AG08395 (cell line): ENCODE results near the gene HGS.
"Not testable (repeated sequence)": the region's sequence is repeated elsewhere in the genome, so short reads cannot be mapped to it uniquely, and the experiment has no call there.

Experiments used
- DNase-seq: peaks from one replicate; pipeline ENCODE4 v3.0.0; 2012; ENCODE audit warnings: mixed read lengths, low spot score

HGS gene

GRCh38 chr17:81717049-81717765 is 33.4 kb downstream of the HGS start:
- DNase-seq, result no peak

GRCh38 chr17:81717766-81718089 is 33.9 kb downstream of the HGS start:
- DNase-seq, result no peak

GRCh38 chr17:81719410-81720266 is 35.8 kb downstream of the HGS start:
- DNase-seq, result no peak

- no peak for DNase-seq
Measured at GRCh38 chr17:81720267-81721071, 36.7 kb downstream of the HGS start.

GRCh38 chr17:81722184-81723120 is 38.6 kb downstream of the HGS start:
- DNase-seq, result no peak

- no peak for DNase-seq
Measured at GRCh38 chr17:81723651-81724209, 39.9 kb downstream of the HGS start.

- DNase-seq, result no peak
Measured at GRCh38 chr17:81725439-81725838, 41.6 kb downstream of the HGS start.

GRCh38 chr17:81726004-81726403 is 42.2 kb downstream of the HGS start:
- no peak for DNase-seq

- DNase-seq, result no peak
Measured at GRCh38 chr17:81727324-81728031, 43.7 kb downstream of the HGS start.

GRCh38 chr17:81733507-81734404 is 49.9 kb downstream of the HGS start:
- peak; percentile 96 for DNase-seq

- no peak for DNase-seq
Measured at GRCh38 chr17:81734405-81735263, 50.8 kb downstream of the HGS start.

GRCh38 chr17:81735264-81736102 is 51.7 kb downstream of the HGS start:
- DNase-seq, result peak; percentile 74

- DNase-seq, result no peak
Measured at GRCh38 chr17:81737947-81738800, 54.4 kb downstream of the HGS start.

GRCh38 chr17:81738801-81739393 is 55.1 kb downstream of the HGS start:
- no peak for DNase-seq

- DNase-seq, result not testable (repeated sequence)
Measured at GRCh38 chr17:81739593-81739992, 55.8 kb downstream of the HGS start.

GRCh38 chr17:81740395-81740961 is 56.7 kb downstream of the HGS start:
- DNase-seq, result no peak
